Activated CD8-positive, alpha-beta memory T cell treated with anti-CD3 and anti-CD28 coated beads, Interleukin-2, amount 50 U/mL, for 1 hour (primary cell): ENCODE measurements around the gene CASZ1.

ENCODE experiments used
- DNase-seq: peaks from one replicate; pipeline ENCODE4 v3.0.0-alpha.2; 2020; ENCODE audit errors: extremely low read depth

CASZ1 gene

GRCh38 chr1:10671090-10671489, 125.4 kb downstream of the CASZ1 start:
- DNase-seq = no peak

DNA sequence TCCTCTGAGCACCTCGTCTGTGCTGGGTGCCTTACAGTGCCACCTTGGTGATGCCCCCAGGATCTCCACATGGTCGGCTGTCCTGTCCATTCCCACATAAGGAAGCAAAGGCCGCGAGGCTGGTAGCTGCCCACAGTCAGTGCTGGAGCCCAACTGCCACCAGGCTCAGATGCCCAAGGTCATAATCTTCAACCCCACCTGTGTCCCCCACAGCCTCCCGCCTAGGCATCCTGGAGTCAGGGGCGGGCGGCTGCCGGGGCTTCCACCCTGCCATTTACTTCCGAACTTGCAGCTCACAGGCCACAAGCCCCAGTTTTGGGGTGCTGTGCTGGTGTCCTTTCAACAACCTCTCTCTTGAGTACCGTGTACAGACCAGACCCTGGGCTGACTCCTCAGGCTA, 126.3 kb downstream of the CASZ1 start:
- DNase-seq = no peak

DNA sequence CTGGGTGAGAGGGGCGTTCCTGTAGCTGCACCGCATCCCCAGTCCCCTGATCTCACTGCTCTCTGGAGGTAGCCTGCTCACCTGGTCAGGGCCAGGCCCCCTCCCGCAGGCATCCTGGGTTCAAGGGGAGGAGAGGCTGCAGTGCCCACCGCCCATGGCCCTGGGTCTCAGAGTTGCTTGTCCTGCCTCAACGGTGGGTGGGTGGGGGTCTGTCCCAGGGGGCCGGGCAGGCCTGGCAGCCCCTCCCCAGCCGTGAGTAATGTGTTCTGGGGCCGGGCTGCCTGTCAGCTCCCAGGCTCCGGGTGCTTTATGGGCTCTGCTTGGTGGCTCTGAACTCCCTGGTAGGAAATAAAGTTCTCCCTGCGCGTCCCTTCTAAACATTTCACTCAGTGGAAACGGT, 126.9 kb downstream of the CASZ1 start:
- DNase-seq = no peak

DNA sequence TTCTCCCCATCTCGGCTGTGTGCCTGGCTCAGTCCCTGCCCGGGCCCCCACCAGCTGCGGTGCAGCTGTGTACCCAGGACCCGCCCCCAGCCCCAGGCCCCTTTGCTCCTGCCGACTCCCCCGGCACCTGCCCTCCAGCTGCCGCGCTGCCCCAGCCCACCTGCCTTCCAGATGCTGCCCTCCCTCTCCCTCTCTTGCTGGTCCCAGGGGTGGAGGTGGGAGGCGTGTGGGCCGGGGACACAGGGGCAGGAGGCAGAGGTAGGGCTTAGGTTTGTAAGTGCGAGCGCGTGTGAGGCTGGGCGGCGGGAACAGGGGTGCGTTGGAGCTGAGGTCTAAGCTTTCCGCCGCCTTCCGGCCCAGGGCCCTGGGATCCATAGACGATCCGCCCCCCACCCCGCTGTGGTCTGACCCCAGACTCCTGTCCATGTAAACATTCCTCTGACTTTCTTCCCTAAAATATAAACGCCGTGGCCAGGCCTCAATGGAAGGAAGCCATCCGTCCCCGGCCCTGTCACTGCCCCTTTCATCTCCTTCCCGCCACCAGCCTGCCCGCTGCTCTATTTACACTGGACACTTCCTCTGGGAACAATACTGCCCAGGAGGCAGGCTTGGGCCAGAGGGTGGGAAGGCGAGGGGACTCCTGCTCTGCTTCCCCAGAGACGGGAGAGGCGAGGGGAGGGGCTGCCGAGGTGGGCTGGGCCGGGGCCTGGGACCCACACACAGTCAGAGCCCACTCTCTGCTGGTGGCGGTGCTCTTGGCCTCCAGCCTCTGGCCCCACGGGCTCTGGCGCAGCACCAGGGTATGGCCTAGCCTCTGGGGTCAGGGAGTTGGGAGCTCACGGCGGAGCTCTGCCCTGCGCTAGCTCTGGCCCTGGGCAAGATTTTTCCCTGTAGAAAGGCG, 128.3 kb downstream of the CASZ1 start:
- DNase-seq = no peak

DNA sequence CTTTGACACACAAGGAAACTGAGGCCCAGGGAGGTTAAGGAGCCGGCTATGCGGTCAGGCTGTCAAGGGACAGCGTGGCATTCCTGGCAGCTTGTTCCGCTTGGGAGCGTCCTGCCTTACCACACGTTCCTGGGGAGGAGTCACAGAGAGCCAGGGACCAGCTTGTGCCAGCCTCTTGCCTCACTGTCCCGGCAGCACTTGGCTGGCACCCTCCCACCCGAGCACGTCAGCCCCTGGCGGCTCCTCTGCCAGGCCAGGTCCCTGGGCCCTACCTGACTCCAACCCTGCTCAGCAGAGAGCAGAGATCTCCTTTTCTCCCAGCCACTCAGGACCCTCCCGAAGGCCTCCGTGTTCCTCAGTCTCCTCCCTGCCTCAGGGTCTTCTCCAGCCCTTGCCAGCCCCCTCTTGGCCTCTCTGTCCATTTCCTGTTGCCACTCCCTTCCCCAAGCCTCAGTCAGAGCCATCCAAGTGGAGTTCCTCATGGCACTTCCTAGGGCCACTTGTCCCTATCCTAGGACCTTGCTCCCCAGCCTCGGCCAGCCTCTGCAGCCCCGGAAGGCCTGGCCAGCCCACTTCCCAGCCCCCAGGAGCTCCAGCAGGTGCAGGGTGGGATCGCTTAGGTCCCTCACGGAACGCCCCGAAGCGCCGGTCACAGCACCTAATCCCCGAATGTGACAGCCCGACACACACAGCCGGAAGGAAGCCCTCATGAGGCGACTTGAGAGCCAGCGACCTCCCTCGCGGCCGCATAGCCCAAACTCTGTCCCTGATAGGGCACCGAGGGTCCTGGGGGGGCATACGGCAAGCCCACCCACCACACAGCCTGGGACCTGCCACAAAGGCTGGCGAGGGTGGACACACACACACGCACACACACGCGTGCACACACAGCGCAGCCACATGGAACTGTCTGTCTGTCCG, 130.3 kb downstream of the CASZ1 start:
- no peak for DNase-seq

- no peak for DNase-seq
Observed at GRCh38 chr1:10665226-10665625, 131.2 kb downstream of the CASZ1 start.

GRCh38 chr1:10664251-10664650, 132.2 kb downstream of the CASZ1 start:
- DNase-seq = no peak

GRCh38 chr1:10663678-10664035, 132.8 kb downstream of the CASZ1 start:
- DNase-seq = no peak

DNA sequence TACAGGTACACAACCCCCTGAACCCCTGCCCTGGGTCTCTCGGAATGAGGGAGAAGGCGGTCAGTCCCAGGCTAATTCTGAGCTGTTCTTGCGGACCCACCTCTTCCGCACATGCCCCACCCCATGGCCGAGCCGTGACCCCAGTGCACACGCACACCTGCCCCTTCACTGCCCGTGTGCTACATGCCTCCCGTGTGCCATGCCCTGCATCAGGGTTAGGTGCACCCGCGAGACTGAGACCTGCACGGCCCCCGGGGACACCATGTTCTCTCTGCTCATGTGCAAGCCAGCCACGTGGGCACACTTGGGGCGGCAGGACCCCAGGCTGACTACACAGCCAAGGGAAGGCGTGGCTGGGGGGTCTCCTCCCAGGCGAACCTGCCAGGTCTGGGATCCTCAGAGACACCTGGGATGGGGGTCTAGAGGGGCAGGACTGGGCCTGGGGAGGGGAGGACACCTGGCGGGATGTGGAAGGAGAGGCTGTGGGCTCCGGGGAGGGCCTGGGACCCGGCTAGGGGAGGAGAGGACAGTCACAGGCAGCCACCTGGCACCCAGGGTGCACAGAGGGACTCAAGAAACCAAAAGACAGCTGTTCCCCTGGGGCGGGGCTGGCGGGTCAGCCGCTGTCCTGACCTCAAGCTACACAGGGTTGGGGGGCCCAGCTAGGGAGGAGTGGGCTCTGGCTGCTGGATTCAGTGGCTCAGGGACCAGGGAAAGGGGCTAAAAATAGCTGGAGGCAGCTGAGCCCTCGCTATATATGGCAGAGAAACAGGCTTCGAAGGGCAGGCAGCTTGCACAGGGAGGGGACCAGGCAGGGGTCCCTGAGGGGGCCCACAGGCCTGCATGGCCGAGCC, 133.4 kb downstream of the CASZ1 start:
- DNase-seq = no peak

DNA sequence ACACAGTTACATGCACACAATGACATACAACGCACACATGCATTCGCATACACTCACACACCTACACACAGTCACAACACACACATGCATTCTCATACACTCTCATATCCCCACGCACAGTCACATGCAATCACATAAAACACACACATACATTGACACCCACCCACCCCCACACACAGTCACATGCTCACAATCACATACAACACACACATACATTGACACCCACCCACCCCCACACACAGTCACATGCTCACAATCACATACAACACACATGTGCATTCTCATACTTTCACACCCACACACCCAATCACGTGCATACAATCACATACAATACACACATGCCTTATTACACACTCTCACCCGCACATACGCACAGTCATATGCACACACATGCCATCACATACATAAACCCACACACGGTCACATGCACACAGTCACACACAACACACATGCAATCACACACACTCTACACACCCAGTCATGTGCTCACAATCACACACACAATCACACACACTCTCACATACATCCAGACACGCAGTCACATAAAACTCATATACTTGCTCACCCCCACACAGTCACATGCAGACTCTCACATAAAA, 134.3 kb downstream of the CASZ1 start:
- no peak for DNase-seq

- no peak for DNase-seq
Observed at GRCh38 chr1:10661453-10661852, 135.0 kb downstream of the CASZ1 start.

- no peak for DNase-seq
Observed at GRCh38 chr1:10659646-10660540, 136.6 kb downstream of the CASZ1 start.

- DNase-seq = no peak
Observed at GRCh38 chr1:10659218-10659617, 137.2 kb downstream of the CASZ1 start.

DNA sequence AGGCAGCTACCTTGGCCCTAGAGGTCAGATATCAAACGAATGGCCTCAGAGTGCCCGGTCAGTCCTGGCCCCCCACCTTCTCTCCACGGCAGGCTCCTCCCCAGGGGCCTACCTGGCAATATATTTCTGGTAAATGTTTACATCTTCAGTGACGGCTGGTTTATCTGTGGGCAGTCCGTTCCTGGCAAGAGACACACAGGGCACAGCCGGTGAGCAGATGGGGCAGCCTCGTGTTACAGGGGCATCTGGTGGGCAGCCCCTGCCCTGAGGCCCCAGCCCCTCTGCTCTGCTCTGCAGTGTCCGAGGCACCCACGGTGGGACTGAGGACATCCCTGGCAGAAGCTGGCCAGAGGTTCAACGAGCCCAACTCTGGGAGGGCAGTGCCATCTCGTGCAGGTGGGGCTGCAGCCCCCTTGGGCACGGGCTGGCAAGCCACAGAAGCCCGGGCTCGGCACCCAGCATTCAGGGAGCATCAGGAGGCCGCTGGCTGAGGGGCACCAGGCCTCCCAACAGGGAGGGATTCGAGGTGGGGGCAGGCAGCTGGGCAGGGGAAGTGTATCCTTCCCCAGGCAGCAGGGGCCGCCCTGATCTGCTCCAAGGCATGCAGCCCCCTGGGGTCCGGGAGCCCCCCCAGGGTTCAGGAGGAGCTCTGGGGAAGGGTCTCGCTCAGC, 137.9 kb downstream of the CASZ1 start:
- no peak for DNase-seq

- no peak for DNase-seq
Observed at GRCh38 chr1:10657088-10657847, 139.2 kb downstream of the CASZ1 start.

- DNase-seq = no peak
Observed at GRCh38 chr1:10656431-10656830, 140.0 kb downstream of the CASZ1 start.

DNA sequence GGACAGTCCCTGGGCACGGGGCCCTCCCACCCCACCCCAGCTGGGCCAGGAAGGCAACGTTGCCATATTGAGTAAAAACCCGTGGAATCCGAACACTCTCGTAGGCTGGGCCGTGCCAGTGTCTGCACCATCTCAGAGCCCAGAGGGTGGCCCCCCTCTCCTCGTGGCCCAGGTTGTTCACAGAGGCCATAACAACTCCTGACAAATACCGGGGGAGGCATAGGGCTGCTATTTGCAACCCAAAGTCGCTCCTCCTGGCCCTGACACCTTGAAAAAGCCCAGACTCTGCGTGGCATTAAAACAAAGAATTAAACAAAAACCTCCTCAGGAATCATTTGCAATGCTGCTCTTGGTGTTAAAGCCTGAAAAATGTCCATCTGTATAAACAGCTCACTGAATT, 141.4 kb downstream of the CASZ1 start:
- DNase-seq = no peak

DNA sequence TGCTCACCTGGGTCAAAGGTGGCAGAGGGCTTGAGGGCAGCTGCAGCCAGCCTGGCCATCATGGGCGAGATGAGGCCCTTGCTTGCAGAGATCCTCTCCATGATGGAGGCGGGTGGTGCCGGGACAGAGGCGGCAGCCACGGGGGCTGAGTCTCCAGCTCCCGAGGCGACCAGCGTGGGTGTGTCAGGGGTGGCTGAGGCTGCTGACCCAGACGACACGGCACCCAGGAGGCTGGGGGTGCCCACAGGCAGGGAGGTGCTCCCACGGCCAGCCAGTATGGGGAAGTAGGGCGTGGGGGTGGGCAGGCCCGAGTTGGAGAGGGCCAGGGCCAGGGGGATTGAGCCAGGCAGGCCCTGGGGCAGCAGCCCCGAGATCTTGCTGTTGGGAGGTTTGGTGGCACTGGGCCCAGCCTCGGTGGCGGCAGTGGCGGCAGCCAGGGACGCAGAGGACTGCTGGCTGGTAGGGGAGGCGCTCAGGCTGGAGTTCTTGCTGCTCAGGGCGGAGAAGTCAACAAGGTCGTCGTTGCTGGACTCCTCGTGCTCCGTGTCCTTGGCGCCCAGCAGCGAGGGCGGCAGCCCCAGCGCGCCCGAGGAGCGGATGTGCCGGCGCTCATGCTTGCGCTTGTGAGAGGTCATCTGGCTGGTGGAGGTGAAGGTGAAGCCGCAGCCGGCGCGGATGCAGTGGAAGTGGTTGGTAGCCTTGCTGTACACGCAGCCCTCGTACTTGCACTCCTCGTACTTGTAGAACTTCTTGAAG, 142.9 kb downstream of the CASZ1 start:
- no peak for DNase-seq
